K562 (cell line): ENCODE data around the gene ZNF33A. TPM values are rescaled to one million over a fixed set of nuclear protein-coding genes. Genes with fewer than 3 reads are reported as not detected.

ENCODE experiments used
- ATAC-seq: fragments of 200-7000 bp; cut with Tn5 transposase; 3 replicates; pipeline ENCODE4 v1.9.1; 2020; ENCODE audit warnings: moderate library complexity
- BruUV-seq: library from RNA; stranded (reverse); fragments of 400-500 nt; replicated peaks from 2 replicates; lab custom pipeline; 2021; lab: Mats Ljungman, UMichigan
- CTCF ChIA-PET: fragments of 300-600 bp; formaldehyde crosslinking; extraction: SDS; loops from one replicate; lab custom pipeline; 2021; ENCODE audit warnings: low intra/inter-chr PET ratio; lab: Yijun Ruan, JAX
- POLR2A ChIA-PET: fragments of 300-600, 350-650 bp; sonication (Branson Sonifier 250); formaldehyde crosslinking; extraction: SDS; loops from one replicate; lab custom pipeline; 2021; ENCODE audit warnings: antibody characterized with exemption, inconsistent platforms; lab: Yijun Ruan, JAX
- DNase-seq, 4 experiments: peaks; one replicate each; pipeline versions ENCODE4 v3.0.0 to v3.0.0-alpha.2; 2011 to 2018; ENCODE audit warnings: low spot score in 3 of 4, mixed read lengths in 3 of 4; ENCODE audit errors: extremely low read depth in 1 of 4
- FAIRE-seq: peaks from 2 replicates; lab custom pipeline; 2011; peaks lifted over from hg19 to GRCh38; lab: Jason Lieb, UNC
- H2AFZ ChIP-seq: 2 replicates; pipeline ENCODE4 v1.6.0; 2011; ENCODE audit warnings: low read depth, low read length, control low read depth, inconsistent platforms
- H3K27ac ChIP-seq: fragments of 200-600 bp; 3 replicates; pipeline ENCODE4 v1.8.0; 2011; ENCODE audit warnings: low read depth, mild to moderate bottlenecking, control low read depth, inconsistent platforms, low read length, moderate library complexity, mixed read lengths; ENCODE audit errors: extremely low read depth
- H3K27me3 ChIP-seq, 2 experiments: fragments of 300-600 bp in 1 of 2; 2 replicates in 1 of 2; 3 replicates in 1 of 2; pipeline versions ENCODE4 v1.6.0 to v1.8.0; 2011; ENCODE audit warnings: inconsistent platforms in 2 of 2, low read length in 2 of 2, mild to moderate bottlenecking in 1 of 2, mixed read lengths in 1 of 2, moderate library complexity in 1 of 2; ENCODE audit not compliant: control insufficient read depth in 2 of 2, insufficient read depth in 2 of 2
- H3K36me3 ChIP-seq: fragments of 300-600 bp; 3 replicates; pipeline ENCODE4 v1.8.0; 2011; ENCODE audit warnings: mild to moderate bottlenecking, low read length, inconsistent platforms; ENCODE audit not compliant: control insufficient read depth, insufficient read depth
- H3K4me1 ChIP-seq, 2 experiments: fragments of 200-600 bp in 1 of 2; replicated peaks in 1 of 2; 2 replicates in 1 of 2; 3 replicates in 1 of 2; pipeline versions ENCODE4 v1.5.1 to v1.8.0; 2011; ENCODE audit warnings: inconsistent platforms in 2 of 2, low read length in 2 of 2, mild to moderate bottlenecking in 1 of 2, mixed read lengths in 1 of 2, moderate library complexity in 1 of 2; ENCODE audit not compliant: control insufficient read depth in 2 of 2, insufficient read depth in 2 of 2
- H3K4me2 ChIP-seq: 2 replicates; pipeline ENCODE4 v1.6.1; 2011; ENCODE audit warnings: low read length, control low read depth, inconsistent platforms, mixed read lengths; ENCODE audit not compliant: insufficient read depth
- H3K4me3 ChIP-seq: fragments of 200-600 bp; sonication (generic), shearing (Covaris generic); 2 replicates; pipeline ENCODE4 v1.5.1; 2016; ENCODE audit warnings: control low read depth, inconsistent platforms
- H3K79me2 ChIP-seq: fragments of 200-600 bp; 3 replicates; pipeline ENCODE4 v1.8.0; 2011; ENCODE audit warnings: low read length, inconsistent platforms; ENCODE audit not compliant: control insufficient read depth, insufficient read depth
- H3K9ac ChIP-seq, 2 experiments: 2 replicates each; pipeline versions ENCODE4 v1.6.0 to v1.6.1; 2011; ENCODE audit warnings: low read depth in 2 of 2, low read length in 2 of 2, control low read depth in 1 of 2, inconsistent platforms in 1 of 2, mild to moderate bottlenecking in 1 of 2, mixed read lengths in 1 of 2; ENCODE audit not compliant: insufficient read depth in 1 of 2
- H3K9me1 ChIP-seq: one replicate; pipeline ENCODE4 v1.6.0; 2011; ENCODE audit warnings: inconsistent platforms, mild to moderate bottlenecking, low read length, moderate library complexity; ENCODE audit not compliant: control insufficient read depth, insufficient read depth
- H3K9me3 ChIP-seq: replicated peaks from 2 replicates; pipeline ENCODE4 v1.5.1; 2011; ENCODE audit warnings: low read depth, low read length, inconsistent platforms; ENCODE audit not compliant: control insufficient read depth, insufficient read depth
- H4K20me1 ChIP-seq: replicated peaks from 2 replicates; pipeline ENCODE4 v1.6.1; 2011; ENCODE audit warnings: low read length, inconsistent platforms, mixed read lengths; ENCODE audit not compliant: control insufficient read depth, insufficient read depth
- SPI1 ChIP-seq: IDR thresholded peaks from 2 replicates; pipeline ENCODE4 v1.6.1; 2011; ENCODE audit warnings: low read depth, low read length, control low read depth, borderline replicate concordance
- in situ Hi-C: fragments of 300-500 bp; cut with MboI; formaldehyde crosslinking; loops from 4 replicates; pipeline ENCODE4 v1.15.0; 2018; ENCODE audit warnings: inconsistent platforms, mixed read lengths
- intact Hi-C: fragments of 100-400 bp; cut with micrococcal nuclease; formaldehyde crosslinking; loops from 2 replicates; pipeline ENCODE4 v1.14.2; 2022
- polyA plus RNA-seq, 8 experiments: library from polyadenylated mRNA; depleted of rRNA in 4 of 8; stranded (reverse) in 5 of 8; unstranded in 3 of 8; fragments of >200 nt; fragmentation: Nextera tagmentation in 2 of 8; fragmentation: Illumina TruSeq in 1 of 8; extraction: Ambion mirVana in 2 of 8; extraction: Trizol in 1 of 8; gene quantifications; 2 replicates each; pipeline versions ENCODE4 v1.2.1 to v1.2.3, GENCODE V29; 2011 to 2014; ENCODE audit warnings: inconsistent platforms in 1 of 8, missing spikeins in 1 of 8
- total RNA-seq, 7 experiments: library from RNA; depleted of rRNA in 6 of 7; stranded (reverse); fragments of >200 nt in 6 of 7; fragmentation: Illumina TruSeq in 2 of 7; extraction: Trizol in 2 of 7; gene quantifications; 2 replicates each; pipeline versions ENCODE4 v1.2.1 to v1.2.3, GENCODE V29; 2011 to 2021; ENCODE audit warnings: low replicate concordance in 1 of 7
- TF ChIP-seq, protein P1 (sequence below): fragments of 250-450 bp; sonication (Bioruptor Pico); IDR thresholded peaks from 2 replicates; pipeline ENCODE4 v1.5.0; 2021; ENCODE audit warnings: mild to moderate bottlenecking, moderate library complexity

The ZNF33A gene
- total and polyA plus RNA-seq, 9 of the 15 experiments (the other 6 are each of a cell fraction or from before 2014, with no cell fraction given), result 8.1 to 27.5 (median 16.4) TPM

DNA sequence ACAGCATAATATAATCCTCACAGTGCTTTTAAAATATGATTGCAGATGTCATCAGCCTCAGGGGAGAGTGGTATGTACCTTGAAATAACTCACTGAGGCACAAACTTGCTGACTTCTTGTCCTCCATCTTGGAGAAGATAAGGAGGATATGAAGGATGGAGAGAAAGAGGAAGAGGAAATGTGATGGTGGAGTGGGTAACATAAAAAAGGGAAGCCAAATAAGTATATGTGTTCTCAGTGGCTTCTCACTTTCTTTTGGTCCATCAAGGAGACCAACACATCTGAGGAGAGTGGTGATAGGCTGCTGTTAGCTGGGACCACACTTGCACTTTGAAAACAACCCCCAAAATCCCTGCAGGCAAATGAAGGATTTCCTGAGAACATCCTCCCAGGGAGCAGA is 62.1 kb downstream of the ZNF33A start:
- Histone ChIP-seq H2AFZ (no peak overlapping the region), H3K79me2 (no peaks in the 10 kb centered on the region), H3K4me2 (no peak overlapping the region), H3K36me3 (no peaks in the 10 kb centered on the region), H3K9ac (no peak overlapping the region), H3K9me3 (0 out of 2 replicates have a peak, but pooled peaks cover 2% of the 10 kb centered on the region), H4K20me1 (no peaks in the 10 kb centered on the region), H3K27me3 (no peaks in the 10 kb centered on the region), H3K4me3 (no peak overlapping the region), H3K27ac (no peak overlapping the region), H3K9me1 (no peaks in the 10 kb centered on the region), H3K4me1 (no peaks in the 10 kb centered on the region)
- in situ Hi-C loops (no loop called here), intact Hi-C loops (no loop called here)
- ChIA-PET POLR2A (interaction anchor here (0.7 kb wide), 1 partner anchor 9 kb away, joined by 3 read pairs; no protein-coding TSS in a partner anchor), CTCF (no interaction called here)
- BruUV-seq, result no TSS peak
- no peak for ATAC-seq
- no peak for FAIRE-seq
- DNase-seq, result no peak
- peak; percentile 46; the same call in 1 of the 2 replicates for TF ChIP-seq SPI1
- TF ChIP-seq, protein P1, sequence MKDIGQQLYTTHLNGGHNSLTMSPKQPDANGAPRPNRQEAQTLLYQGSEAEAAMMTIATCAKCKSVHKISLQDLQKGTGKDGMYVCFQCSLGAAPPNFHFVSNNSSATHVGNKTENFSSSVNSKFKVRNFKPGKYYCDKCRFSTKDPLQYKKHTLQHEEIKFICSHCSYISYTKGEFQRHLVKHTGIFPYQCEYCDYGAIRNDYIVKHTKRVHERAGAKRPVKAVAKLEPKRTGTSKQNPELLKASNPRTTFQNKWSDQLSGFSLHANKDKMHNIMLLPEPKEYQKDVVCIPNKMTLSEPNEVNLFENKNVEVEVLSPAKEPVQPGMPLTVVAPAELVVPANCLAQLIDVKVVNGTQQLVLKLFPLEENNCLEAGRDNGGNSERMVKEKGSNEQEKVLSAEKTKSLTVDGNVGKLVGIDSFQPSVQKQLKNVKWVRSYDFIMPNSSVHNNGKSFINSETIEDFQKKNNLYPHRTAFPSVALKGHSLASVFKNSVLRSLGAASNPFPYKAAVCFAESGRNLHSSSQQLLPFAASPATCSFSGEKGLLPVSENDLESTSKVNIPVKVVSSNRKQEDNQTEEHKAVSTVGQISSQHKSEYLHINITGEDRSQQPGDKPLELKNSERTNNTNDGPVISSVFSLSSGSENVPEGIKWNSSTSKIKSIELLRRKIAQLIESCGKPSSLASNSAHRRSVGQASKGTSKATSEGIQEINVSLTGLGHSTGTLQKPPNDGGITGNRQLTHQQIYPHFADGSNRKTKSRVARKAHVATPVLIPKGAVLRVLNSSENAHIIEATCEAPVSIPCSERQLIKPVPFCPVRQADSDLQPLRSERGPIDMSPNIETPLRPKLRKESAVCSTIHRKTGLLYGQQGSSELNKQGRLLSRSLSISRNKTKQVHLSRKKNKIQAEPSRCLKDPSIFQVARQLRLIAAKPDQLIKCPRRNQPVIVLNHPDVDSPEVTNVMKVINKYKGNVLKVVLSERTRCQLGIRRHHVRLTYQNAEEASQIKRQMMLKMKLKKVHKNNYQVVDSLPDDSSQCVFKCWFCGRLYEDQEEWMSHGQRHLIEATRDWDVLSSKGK (CRISPR knock-in tag), result no peak
